SK-N-SH (cell line): Measurements from ENCODE around the gene SLC2A3.
"Not testable (repeated sequence)": the region's sequence is repeated elsewhere in the genome, so short reads cannot be mapped to it uniquely, and the experiment has no call there.

Experiments used
- CHD2 ChIP-seq: fragments of 150-350 bp; IDR thresholded peaks from 2 replicates; pipeline ENCODE4 v1.6.1; 2018; ENCODE audit warnings: low read length; ENCODE audit not compliant: partially characterized antibody
- CTCF ChIP-seq: fragments of 200-600 bp; sonication (generic); IDR thresholded peaks from 2 replicates; pipeline ENCODE4 v1.6.1; 2017; ENCODE audit warnings: antibody characterized with exemption, mild to moderate bottlenecking, moderate library complexity
- EZH2phosphoT487 ChIP-seq: fragments of 200-600 bp; sonication (generic); IDR thresholded peaks from 2 replicates; pipeline ENCODE4 v1.6.1; 2017; ENCODE audit warnings: low read depth, mixed run types, mild to moderate bottlenecking, antibody characterized with exemption, moderate library complexity, borderline replicate concordance
- FOXM1 ChIP-seq: IDR thresholded peaks from 2 replicates; pipeline ENCODE4 v1.4.0; 2012; ENCODE audit warnings: low read depth, mild to moderate bottlenecking
- MXI1 ChIP-seq: IDR thresholded peaks from 2 replicates; pipeline ENCODE4 v1.6.1; 2012; ENCODE audit warnings: mild to moderate bottlenecking, low read depth, low read length, improper control_type of control experiment
- NFIC ChIP-seq: IDR thresholded peaks from 2 replicates; pipeline ENCODE4 v1.4.0; 2012; ENCODE audit warnings: borderline replicate concordance
- NRF1 ChIP-seq: IDR thresholded peaks from 2 replicates; pipeline ENCODE4 v1.6.1; 2012; ENCODE audit warnings: low read depth, mild to moderate bottlenecking, low read length
- PBX3 ChIP-seq: IDR thresholded peaks from 2 replicates; pipeline ENCODE4; 2012
- POLR2AphosphoS5 ChIP-seq: IDR thresholded peaks from 2 replicates; pipeline ENCODE4 v1.6.1; 2012; ENCODE audit warnings: low read depth, low read length
- TAF1 ChIP-seq: IDR thresholded peaks from 2 replicates; pipeline ENCODE4 v1.6.1; 2012; ENCODE audit warnings: low read depth, mild to moderate bottlenecking, low read length, moderate library complexity, borderline replicate concordance
- ZBTB33 ChIP-seq: IDR thresholded peaks from 2 replicates; pipeline ENCODE4 v1.4.0; 2012; ENCODE audit warnings: low read depth, borderline replicate concordance
- TF ChIP-seq, protein P1 (sequence below): IDR thresholded peaks from 2 replicates; pipeline ENCODE4 v1.4.0; 2012; ENCODE audit warnings: low read depth, borderline replicate concordance

GRCh38 chr12:7950230-7950943 is 14.4 kb upstream of the SLC2A3 start:
- not testable (repeated sequence) for TF ChIP-seq CTCF, NFIC, TAF1, ZBTB33, PBX3, CHD2, EZH2phosphoT487, POLR2AphosphoS5, MXI1, FOXM1, NRF1
- TF ChIP-seq, protein P1, sequence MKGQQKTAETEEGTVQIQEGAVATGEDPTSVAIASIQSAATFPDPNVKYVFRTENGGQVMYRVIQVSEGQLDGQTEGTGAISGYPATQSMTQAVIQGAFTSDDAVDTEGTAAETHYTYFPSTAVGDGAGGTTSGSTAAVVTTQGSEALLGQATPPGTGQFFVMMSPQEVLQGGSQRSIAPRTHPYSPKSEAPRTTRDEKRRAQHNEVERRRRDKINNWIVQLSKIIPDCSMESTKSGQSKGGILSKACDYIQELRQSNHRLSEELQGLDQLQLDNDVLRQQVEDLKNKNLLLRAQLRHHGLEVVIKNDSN, result not testable (repeated sequence)
